MG63 (cell line): ENCODE results near the gene PHF13. TPM values are rescaled to one million over a fixed set of nuclear protein-coding genes. Genes with fewer than 3 reads are reported as not detected.
"Not testable (repeated sequence)": the region's sequence is repeated elsewhere in the genome, so short reads cannot be mapped to it uniquely, and the experiment has no call there.

Source experiments
- DNase-seq: peaks from one replicate; pipeline ENCODE4 v3.0.0-alpha.2; 2020
- H3K27me3 ChIP-seq: fragments of 250-450 bp; sonication (Bioruptor Pico); 2 replicates; pipeline ENCODE4 v1.5.1; 2020; ENCODE audit warnings: mild to moderate bottlenecking, moderate library complexity
- H3K36me3 ChIP-seq: fragments of 250-450 bp; sonication (Bioruptor Pico); 2 replicates; pipeline ENCODE4 v1.5.1; 2020; ENCODE audit warnings: mild to moderate bottlenecking, moderate library complexity
- H3K4me3 ChIP-seq: fragments of 250-450 bp; sonication (Bioruptor Pico); 2 replicates; pipeline ENCODE4 v1.5.1; 2020; ENCODE audit warnings: mild to moderate bottlenecking, moderate library complexity
- H3K9me3 ChIP-seq: fragments of 250-450 bp; sonication (Bioruptor Pico); 2 replicates; pipeline ENCODE4 v1.5.1; 2020; ENCODE audit warnings: mild to moderate bottlenecking, moderate library complexity
- total RNA-seq: library from RNA; depleted of rRNA; stranded (reverse); fragments of >200 nt; shearing (Covaris generic); gene quantifications from 2 replicates; pipeline ENCODE4 v1.2.3, GENCODE V29; 2014; ENCODE audit warnings: low replicate concordance

The PHF13 gene
- total RNA-seq, 1 experiment from 2014 or later: 20.0 TPM

DNA sequence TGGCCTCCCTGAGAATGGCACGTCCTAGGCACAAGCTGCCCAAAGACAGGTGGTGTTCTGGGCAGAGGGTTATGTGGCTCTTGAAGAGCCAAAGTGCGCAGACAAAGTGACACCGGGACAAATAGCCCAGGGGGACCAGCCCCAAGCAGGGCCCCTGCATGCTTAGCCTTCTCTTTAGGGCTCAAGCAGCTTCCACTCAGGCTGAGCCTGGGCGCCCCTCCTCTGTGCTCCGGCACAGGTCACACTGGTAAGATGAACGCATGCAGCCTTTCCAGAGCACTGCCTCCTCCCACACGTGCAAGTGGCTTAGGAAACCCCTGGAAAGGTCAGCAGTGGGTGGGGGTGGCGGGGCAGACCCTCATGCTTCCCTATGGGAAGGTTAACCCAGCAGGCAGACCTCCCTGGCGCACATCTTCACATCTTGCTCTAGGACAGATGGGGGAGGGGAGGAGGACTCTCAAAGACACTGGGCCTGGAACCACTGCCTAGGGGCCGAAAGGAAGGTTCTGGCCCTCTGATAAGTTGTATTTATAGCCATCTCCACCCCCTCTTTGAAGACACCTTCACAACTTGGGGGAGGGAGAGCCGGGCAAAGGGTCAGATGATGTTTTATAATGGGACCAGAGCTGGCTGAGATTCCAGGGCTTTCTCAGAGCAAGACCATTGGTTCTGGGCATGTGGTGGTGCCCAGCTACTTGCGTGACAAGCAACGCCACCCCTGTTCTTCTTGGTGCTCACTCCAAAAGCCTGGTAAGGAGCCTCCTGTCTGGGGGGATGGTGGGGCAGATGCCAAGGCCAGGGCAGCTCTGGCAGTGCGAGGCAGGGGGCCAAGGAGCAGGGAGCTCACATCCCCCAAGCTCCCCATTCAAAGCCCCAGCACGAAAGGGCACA lies 16.4 kb upstream of the PHF13 start:
- no peak for DNase-seq
- Histone ChIP-seq H3K9me3 (no peaks in the 10 kb centered on the region), H3K4me3 (no peak overlapping the region), H3K36me3 (peaks cover 54% of the 10 kb centered on the region), H3K27me3 (no peaks in the 10 kb centered on the region)

DNA sequence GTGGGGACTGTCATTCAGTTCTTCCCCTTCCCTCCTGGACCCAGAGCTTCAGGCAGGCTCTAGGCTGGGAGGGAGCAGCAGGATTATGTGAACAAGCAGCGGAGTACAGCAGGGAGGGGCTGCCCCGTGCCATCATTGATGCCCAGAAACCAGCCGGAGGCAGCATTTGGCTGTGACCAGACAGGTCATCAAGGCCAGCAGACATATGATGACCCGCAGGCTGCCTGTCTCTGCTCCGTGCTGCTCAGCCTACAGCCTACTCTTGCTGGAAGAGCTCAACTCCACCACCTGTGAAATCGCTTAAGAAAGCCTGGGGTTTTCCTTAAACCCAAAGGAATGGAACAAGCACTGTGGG lies 15.8 kb upstream of the PHF13 start:
- no peak for DNase-seq
- no peaks in the 10 kb centered on the region for H3K27me3 ChIP-seq
- H3K36me3 ChIP-seq: peaks cover 49% of the 10 kb centered on the region
- no peaks in the 10 kb centered on the region for H3K9me3 ChIP-seq
- no peak overlapping the region for H3K4me3 ChIP-seq

DNA sequence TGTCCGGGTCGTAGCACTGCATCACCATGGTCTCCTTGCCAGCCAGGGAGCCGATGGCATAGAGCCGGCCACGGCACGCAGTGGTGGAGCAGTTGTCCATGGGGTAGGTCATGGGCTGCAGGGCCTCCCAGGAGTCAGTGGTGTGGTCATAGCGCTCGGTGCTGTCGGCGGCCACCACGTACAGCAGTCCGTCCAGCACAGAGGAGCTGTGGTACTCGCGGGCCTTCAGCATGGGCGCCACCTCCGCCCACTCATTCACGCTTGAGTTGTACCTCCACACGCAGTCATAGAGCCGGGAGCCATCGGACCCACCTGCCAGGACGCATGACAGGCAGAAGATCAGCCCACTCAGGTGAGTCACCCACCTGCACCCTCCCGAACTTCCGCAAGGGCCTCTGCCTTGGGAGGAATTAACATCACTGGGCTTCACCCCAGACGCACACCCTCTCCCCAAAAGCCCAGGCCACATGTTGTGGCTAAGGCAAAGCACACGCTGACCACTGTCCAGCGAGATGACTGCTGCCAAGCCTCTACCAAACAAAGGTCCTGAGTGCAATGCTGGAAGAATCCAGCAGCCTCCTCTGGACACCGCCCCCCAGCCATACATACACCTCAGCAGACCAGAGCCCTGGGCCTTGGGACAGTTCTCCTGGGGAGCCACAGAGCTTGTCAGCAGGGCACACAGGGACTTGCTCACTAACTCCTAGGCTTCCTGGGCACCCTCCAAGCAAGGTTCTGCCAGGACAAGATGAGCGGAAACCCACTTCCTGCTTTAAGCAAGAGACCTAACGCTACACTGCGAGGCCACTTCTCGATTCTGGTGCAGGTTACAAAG lies 14.2 kb upstream of the PHF13 start:
- DNase-seq: no peak
- peak overlapping the region; percentile 76; the same call in 1 of the 2 replicates for H3K4me3 ChIP-seq
- no peaks in the 10 kb centered on the region for H3K9me3 ChIP-seq
- peaks cover 41% of the 10 kb centered on the region for H3K36me3 ChIP-seq
- no peaks in the 10 kb centered on the region for H3K27me3 ChIP-seq

DNA sequence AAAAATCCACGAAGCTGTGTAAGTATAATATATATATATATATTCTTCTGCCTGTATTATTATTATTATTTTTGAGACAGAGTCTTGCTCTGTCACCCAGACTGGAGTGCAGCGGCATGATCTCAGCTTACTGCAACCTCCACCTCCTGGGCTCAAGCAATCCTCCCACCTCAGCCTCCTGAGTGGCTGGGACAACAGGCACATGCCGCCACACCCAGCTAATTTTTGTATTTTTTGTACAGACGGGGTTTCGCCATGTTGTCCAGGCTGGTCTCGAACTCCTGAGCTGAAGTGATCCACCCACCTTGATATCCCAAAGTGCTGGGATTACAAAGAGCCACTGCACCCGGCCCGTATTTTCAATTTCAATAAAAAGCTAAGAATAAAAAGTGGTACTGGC lies 13.5 kb upstream of the PHF13 start:
- DNase-seq, H3K9me3 ChIP-seq, H3K27me3 ChIP-seq: not testable (repeated sequence)
- peaks cover 41% of the 10 kb centered on the region for H3K36me3 ChIP-seq
- peak overlapping the region; percentile 76 for H3K4me3 ChIP-seq

DNA sequence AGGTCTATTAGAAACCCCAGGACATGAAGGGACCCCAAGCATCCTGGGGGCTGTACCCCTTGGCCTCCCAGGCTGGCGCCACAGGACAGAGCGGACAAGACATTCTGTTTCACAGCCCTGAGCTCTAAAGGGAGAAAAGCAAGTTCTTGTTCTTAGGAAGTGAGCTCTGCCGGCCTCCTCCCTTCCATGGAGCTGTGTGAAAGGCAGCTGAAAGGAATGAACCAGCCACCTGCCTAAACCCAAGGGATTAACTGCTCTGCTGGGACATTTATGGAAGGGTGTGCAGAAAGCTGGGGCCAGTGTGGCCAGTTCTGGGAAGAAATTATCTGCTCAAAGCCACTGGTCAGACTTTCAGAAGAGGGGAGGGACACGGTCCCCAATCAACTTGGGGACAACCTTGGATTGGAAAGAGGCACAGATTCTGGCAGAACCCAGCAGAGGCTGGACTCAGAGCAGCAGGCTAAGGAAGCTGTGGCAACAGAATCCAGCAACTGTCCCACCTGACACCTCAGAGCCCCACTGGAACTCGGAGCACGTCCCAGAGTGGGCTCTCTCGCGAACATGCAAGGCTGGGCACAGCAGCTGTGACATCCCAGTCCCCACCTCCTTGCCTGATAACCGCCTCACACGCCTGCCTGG lies 13.0 kb upstream of the PHF13 start:
- Histone ChIP-seq H3K27me3 (no peaks in the 10 kb centered on the region), H3K36me3 (peaks cover 37% of the 10 kb centered on the region), H3K9me3 (no peaks in the 10 kb centered on the region), H3K4me3 (peak overlapping the region; percentile 76)
- no peak for DNase-seq

DNA sequence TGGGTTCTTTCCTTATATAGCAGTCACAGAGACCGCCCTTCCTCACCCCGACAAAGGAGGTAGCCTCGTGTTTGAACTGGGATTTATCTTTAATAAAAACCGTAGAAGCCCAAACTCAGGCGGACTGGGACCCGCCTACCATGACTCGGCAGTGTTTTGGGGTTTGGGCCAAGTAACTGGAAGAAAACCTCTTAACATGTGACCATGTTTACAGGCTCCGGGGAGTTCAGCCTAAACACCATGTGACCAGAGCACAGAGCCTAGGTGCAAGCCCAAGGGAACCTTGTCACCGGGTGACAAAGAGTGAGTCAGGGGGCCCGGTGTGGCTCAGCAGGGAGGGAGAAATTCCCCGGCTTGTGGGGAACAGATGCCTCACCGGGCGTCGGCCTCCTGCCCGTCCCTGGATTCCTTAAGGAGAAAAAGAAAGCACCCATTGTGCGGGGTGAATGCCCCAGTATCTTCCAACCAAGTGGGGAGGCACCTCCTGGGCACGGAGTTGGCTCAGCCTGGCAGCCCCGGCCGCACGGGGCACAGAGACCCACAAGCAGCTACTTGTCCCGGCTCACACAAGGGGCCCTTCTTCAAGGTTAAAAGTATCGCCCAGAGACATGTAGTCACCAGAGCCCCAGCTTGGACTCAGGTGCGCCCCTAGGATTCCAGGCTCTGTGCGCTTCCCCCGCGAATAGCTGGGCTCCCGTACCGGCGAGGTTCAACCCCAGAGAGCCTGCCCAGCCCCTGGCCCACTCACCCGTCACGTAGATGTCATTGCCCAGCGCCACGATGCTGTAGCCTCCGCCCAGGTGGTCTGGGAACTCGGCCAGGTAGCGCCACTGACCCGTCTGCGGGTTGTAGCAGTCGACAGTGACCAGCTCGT lies 12.2 kb upstream of the PHF13 start:
- peak; percentile 89 for DNase-seq
- H3K27me3 ChIP-seq: no peaks in the 10 kb centered on the region
- H3K36me3 ChIP-seq: peaks cover 31% of the 10 kb centered on the region
- H3K4me3 ChIP-seq: peak overlapping the region; percentile 76
- H3K9me3 ChIP-seq: no peaks in the 10 kb centered on the region

DNA sequence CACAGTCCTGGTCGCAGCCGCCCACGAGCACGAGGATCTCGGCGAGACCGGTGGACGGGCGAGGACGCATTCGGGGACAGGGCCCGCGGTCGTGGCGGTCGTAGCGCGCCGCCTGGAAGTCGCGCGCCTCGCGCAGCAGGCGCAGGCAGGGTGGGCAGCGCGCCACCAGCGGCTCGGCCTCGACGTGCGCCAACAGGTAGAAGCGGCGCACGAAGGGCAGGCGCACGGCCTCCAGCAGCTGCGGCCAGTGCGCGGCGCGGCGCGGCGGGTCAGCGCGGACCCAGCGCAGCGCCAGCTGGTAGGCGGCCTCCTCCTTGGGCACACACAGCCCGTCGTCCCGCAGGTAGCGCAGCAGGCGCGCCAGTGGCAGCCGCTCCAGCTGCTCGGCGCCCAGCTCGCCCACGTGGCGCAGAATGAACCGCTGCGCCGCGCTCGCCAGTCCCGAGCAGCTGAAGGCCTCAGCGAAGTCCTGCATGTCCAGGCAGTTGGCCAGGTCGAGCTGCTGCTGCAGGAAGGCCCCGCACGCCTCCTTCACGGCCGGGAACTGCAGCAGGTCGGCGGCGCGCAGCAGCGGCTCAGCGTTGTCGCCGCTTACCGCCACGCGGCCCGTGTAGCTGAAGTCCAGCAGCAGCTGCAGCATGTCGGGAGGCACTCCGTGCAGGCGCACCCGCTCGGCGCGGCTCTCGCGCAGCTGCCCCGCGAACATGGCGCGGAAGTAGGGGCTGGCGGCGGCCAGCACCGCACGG lies 11.4 kb upstream of the PHF13 start:
- no peaks in the 10 kb centered on the region for H3K27me3 ChIP-seq
- H3K4me3 ChIP-seq: peak overlapping the region; percentile 76
- no peaks in the 10 kb centered on the region for H3K9me3 ChIP-seq
- H3K36me3 ChIP-seq: peaks cover 23% of the 10 kb centered on the region
- DNase-seq: no peak

DNA sequence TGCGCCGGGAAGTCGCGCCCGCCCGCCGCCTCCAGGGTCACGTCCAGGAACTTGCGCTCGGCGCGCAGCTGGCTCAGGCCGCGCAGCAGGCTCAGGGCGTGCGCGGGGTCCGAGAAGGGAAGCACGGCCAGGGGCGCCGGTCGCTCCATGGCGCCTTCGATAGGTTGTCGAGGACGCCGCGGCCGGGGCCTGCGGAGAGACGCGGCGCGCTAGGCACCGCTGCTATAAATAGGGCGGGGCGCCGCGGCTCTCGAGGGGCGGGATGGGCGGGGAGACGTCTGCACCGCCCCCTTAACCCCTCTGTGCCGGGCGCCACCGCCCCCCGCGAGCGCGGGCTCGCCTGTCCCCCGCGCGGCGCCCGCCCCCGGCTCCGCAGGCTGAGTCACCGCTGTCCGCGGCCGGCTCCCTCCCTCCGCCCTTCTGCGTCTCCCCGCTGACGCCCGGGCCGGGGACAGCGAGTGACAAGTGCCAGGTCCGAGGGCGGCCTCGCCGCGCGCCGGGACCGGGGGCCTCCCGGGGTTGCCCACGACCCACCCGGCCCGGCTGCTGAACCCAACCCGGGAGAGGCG lies 10.8 kb upstream of the PHF13 start, which contains the start of gene KLHL21:
Gene KLHL21, minus strand, starts transcription at position 201 of the 569 bp plus-strand sequence. Its CDS starts 52 bp downstream, at position 149.
- H3K4me3 ChIP-seq: peak within 1 kb of the TSS; percentile 76
- peak; percentile 87 for DNase-seq
- H3K9me3 ChIP-seq: no peaks in the 10 kb centered on the region
- no peaks in the 10 kb centered on the region for H3K27me3 ChIP-seq
- peaks cover 19% of the 10 kb centered on the region for H3K36me3 ChIP-seq

DNA sequence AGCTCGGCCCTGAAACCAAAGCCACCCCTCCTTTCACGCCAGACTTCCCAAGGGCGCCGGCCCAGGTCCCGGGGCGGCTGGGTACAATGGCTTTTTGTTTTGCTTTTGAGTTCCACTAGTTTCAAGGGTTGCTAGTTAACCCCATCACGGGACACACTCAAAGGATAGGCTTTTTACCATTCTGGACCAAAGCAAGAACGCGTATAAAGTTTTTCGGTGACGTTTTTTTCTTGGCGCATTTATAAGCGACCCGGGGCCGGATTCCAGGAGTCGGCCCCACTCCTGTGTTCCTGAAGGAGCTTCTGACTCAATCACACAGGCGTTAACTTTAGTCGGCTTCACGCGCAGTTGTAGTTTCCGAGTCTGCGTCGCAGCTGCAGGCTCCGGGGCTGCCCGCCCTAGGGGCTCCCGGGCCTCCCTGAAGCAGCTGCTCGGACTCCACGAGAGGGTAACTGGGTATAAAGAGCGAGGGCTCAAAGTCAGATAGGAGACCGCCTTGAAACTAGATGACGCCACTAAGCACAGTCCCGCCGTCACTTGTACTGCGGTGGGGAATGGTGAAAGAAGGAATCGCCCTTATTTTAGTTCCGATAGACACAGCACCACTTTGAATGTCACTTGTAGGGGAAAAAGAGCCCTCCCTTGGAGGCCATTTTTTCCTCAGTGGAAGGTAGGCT lies 10.2 kb upstream of the PHF13 start:
- DNase-seq: no peak

DNA sequence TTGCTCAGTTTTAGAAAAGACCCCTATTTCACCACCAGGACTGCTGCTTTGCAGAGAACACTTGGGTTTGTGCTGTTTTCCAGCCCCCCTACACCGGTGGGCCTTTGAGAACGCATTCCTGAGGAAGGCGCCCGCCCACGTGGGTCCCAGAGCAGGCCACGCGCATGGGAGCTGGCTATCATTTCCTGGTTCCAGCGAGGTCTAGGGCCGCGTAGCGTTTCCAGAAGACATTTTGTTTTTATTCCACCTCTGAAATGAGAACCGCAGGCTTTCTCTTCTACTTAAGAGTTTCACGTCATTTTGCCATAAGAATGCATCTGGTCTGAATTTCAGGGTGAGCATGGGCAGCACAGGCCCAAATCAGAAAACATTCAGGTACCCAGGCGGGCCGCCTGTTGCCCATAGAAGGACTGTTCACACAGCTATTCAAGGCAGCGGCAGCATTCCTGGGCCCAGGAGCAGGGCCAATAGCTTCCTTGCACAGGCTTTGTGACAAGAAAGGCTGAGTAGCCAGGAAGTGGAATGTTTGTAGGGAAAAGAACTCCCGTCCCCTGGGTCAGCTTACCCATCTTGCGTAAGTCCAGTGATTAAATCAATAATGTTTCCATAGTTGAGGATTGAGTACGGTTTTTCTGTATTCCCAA lies 9.5 kb upstream of the PHF13 start:
- no peak overlapping the region for H3K4me3 ChIP-seq
- no peak for DNase-seq
- H3K36me3 ChIP-seq: peaks cover 10% of the 10 kb centered on the region
- H3K9me3 ChIP-seq: no peaks in the 10 kb centered on the region
- no peaks in the 10 kb centered on the region for H3K27me3 ChIP-seq

More for the DNA sequence above, 10.2 kb upstream of the PHF13 start:
- Histone ChIP-seq H3K27me3 (no peaks in the 10 kb centered on the region), H3K4me3 (peak overlapping the region; percentile 76), H3K36me3 (peaks cover 14% of the 10 kb centered on the region), H3K9me3 (no peaks in the 10 kb centered on the region)

DNA sequence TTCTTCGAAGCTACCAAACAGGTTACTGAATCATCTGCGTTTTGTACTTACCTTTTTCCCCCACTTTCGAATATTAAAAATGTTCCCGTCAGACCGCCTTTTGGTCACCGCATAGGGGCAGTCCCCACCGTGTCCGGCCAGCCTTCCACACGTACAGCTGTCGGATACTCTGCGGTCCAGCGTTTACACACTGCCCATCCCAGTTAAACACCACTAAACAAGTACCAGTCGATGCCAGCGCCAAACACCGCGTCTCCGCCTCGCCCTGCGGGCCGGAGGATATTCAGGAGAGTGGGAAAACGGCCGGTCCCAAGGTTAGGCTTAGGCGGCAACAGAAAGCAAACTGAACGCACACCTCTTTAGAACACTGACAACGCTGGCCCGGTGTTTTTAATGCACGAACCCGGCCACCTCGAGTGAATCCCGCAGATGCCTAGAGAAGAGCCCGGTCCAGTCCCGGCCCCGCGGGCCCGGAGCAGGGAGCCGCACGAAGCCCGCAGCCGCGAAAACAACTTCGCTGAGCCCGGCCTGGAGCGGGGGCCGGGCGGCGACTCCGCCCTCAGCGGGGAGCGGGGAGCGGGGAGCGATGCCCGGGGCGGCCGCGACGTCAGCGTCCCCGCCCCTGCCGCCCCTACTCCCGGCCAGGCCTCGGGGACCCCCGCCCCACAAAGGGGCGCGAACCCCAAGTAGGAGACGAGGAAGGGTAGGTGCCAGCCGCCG lies 730 bp upstream of the PHF13 start:
- peaks cover 18% of the 10 kb centered on the region for H3K36me3 ChIP-seq
- no peaks in the 10 kb centered on the region for H3K9me3 ChIP-seq
- no peaks in the 10 kb centered on the region for H3K27me3 ChIP-seq
- peak; percentile 55 for DNase-seq
- peak overlapping the region; percentile 57 for H3K4me3 ChIP-seq

DNA sequence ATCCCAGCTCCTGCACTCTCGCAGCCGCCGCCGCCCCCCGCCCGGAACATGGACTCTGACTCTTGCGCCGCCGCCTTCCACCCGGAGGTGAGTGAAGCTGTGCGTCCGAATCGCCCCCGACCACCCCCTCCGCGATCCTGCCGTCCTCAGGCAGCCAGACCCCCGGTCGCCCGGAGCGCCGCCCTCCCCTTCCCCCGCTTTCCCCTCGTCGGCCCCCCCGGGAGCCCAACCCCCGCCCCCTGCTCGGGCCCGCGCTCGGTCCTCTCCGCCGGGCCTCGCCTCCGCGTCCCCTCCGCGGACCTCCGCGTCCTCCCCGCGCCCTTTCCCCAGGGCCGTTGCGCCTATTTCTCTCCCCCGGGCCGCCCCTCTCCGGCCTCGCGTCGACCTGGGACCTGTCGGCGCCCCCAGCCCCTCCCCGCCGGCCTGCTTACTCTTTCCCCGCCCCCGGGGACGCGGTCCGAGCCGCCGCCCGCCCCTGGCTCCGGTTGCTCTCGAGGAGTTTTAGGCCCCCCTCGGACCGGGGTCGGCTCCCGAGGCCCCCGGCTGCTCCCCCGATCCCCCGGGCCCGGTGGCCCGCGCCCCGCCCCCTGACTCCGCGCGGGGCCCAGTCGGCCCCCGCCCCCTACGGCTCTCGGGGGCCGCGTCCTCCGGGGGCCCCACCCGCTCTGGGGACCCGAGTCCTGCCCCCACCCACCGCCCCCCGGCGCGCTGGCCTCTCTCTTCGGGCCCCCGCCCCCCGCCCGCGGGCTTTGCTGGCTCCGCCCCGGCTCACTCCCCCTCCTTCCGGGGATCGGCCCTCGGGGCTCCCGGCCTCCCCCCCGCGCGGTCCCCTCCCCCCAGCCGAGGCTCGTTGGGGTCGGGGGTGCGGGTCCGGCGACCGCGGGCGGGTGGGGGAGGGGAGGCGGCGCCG lies 743 bp downstream of the PHF13 start:
- peak; percentile 73 for DNase-seq

More for the DNA sequence above, 743 bp downstream of the PHF13 start:
- Histone ChIP-seq H3K4me3 (peak overlapping the region; percentile 67), H3K36me3 (peaks cover 31% of the 10 kb centered on the region), H3K27me3 (no peaks in the 10 kb centered on the region), H3K9me3 (no peaks in the 10 kb centered on the region)
